Effector memory CD4-positive, alpha-beta T cell (primary cell): ENCODE data around the gene ABCC4.
"Not testable (repeated sequence)": the region's sequence is repeated elsewhere in the genome, so short reads cannot be mapped to it uniquely, and the experiment has no call there.

Source experiments
- DNase-seq, 3 donors: peaks; one replicate each; pipeline ENCODE4 v3.0.0-alpha.2; 2020
- H3K27ac ChIP-seq: 2 replicates; pipeline ENCODE4 v1.7.0; 2013; ENCODE audit warnings: mild to moderate bottlenecking, low read length, moderate library complexity; ENCODE audit not compliant: insufficient read depth, poor library complexity, severe bottlenecking
- H3K27me3 ChIP-seq: replicated peaks from 2 replicates; pipeline ENCODE4 v1.7.0; 2013; ENCODE audit warnings: mild to moderate bottlenecking, low read length; ENCODE audit not compliant: insufficient read depth, control insufficient read depth, poor library complexity, severe bottlenecking
- H3K36me3 ChIP-seq: 2 replicates; pipeline ENCODE4 v1.7.0; 2013; ENCODE audit warnings: mild to moderate bottlenecking, low read length, moderate library complexity; ENCODE audit not compliant: control insufficient read depth, insufficient read depth
- H3K4me1 ChIP-seq: 2 replicates; pipeline ENCODE4 v1.7.0; 2013; ENCODE audit warnings: low read length, mild to moderate bottlenecking; ENCODE audit not compliant: control insufficient read depth, insufficient read depth, poor library complexity, severe bottlenecking
- H3K4me3 ChIP-seq: 2 replicates; pipeline ENCODE4 v1.7.0; 2013; ENCODE audit warnings: low read length, low read depth, mild to moderate bottlenecking; ENCODE audit not compliant: insufficient read depth, poor library complexity, severe bottlenecking
- H3K9me3 ChIP-seq: 2 replicates; pipeline ENCODE4 v1.7.0; 2013; ENCODE audit warnings: mild to moderate bottlenecking, low read length, moderate library complexity; ENCODE audit not compliant: control insufficient read depth

The ABCC4 gene

DNA sequence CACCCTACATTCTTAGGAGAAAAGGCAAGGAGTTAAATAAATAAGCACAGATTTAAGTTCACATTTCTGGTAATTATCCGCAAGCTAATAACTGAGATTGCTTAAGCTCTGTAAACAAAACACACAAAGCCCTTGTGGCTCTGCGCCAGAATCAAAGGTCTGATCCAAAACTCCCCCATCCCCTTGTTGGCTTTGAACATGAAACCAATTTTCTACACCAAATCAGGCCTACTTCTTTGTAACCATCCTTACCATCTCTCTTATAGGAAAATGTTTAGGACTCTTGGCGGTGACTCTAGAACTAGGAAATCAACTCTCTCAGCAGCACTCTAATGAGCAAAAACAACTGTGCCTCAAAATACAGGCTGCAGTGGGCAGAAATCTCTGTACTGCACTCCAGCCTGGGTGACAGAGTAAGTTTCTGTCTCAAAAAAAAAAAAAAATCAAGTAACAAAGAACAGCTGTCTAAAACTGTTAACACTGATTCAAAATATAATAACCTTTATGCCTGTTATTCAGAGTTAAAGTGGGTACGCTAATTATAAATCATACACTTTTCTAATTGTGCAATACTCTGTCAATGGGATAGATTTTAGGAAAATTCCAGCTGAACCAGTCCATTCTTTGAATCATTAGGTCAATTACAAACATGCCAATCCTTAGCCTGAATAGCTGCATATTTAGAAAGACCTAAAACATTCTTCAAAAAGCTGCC, 25.8 kb downstream of the ABCC4 start:
- Histone ChIP-seq H3K4me1 (no peaks in the 10 kb centered on the region), H3K27me3 (no peaks in the 10 kb centered on the region), H3K4me3 (no peak overlapping the region), H3K9me3 (no peaks in the 10 kb centered on the region), H3K36me3 (no peaks in the 10 kb centered on the region), H3K27ac (no peak overlapping the region)
- no peak for DNase-seq

DNA sequence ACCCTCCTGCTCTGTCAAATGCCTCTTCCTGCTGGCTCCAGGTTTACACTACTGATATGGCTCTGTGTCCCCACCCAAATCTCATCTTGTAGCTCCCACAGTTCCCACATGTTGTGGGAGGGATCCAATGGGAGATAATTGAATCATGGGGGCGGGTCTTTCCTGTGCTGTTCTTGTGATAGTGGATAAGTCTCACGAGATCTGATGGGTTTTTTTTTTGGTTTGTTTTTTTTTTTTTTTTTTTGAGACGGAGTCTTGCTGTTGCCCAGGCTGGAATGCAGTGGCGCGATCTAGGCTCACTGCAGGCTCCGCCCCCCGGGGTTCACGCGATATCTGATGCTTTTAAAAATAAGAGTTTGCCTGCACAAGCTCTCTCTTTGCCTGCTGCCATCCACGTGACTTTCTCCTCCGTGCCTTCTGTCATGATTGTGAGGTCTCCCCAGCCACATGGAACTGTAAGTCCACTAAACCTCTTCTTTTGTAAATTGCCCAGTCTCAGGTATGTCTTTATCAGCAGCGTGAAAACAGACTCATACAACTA, 27.6 kb downstream of the ABCC4 start:
- H3K36me3 ChIP-seq, H3K4me3 ChIP-seq, H3K27ac ChIP-seq, DNase-seq, H3K4me1 ChIP-seq, H3K9me3 ChIP-seq, H3K27me3 ChIP-seq: not testable (repeated sequence)

DNA sequence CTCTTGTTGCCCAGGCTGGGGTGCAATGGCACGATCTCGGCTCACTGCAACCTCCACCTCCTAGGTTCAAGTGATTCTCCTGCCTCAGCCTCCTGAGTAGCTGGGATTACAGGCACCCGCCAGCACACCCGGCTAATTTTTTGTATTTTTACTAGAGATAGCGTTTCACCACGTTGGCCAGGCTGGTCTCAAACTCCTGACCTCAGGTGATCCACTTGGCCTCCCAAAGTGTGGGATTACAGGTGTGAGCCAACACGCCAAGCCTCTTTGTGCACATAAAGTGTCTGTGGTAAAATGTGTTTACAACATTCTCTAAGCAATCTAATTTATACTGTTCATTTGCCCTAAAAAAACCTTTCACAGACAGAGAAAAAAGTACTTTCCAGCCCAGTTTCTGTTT, 29.2 kb downstream of the ABCC4 start:
- not testable (repeated sequence) for H3K27me3 ChIP-seq, H3K4me1 ChIP-seq, H3K4me3 ChIP-seq, H3K9me3 ChIP-seq, H3K36me3 ChIP-seq, H3K27ac ChIP-seq, DNase-seq

DNA sequence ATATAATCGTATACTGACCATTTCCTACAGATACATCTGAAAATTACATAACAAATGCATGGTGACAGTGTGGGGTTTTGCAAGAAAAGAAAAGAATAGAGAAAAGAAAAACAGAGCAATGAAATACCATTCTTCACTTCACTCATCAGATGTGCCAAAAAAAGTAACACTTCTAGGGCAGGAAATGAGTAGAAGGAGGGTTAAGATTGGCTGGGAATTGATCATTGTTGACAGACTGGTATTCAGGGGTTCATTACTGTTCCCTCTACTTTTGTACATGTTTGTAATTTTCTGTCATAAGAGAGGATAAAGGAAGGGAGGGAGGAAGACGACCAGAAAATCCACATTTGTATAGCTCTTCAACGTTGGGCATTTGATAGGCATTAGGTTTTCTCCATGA, 31.5 kb downstream of the ABCC4 start:
- Histone ChIP-seq H3K27ac (no peak overlapping the region), H3K36me3 (no peaks in the 10 kb centered on the region), H3K27me3 (no peaks in the 10 kb centered on the region), H3K9me3 (no peaks in the 10 kb centered on the region), H3K4me1 (no peaks in the 10 kb centered on the region), H3K4me3 (no peak overlapping the region)
- DNase-seq, result no peak

DNA sequence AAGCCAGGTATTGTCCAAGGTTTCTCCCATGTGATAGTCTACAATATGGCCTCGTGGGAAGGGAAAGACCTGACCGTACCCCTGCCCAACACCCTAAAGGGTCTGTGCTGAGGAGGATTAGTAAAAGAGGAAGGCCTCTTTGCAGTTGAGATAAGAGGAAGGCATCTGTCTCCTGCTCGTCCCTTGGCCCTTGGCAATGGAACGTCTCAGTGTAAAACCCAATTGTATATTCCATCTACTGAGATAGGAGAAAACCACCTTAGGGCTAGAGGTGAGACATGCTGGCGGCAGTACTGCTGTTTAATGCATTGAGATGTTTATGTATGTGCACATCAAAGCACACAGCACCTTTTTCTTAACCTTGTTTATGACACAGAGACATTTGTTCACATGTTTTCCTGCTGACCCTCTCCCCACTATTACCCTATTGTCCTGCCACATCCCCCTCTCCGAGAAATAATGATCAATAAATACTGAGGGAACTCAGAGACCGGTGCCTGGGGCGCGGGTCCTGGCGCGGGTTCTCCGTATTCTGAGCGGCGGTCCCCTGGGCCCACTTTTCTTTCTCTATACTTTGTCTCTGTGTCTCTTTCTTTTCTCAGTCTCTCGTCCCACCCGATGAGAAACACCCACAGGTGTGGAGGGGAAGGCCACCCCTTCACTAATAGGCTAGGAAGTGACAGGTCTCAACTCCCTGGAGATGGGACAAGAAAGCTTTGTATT, 32.7 kb downstream of the ABCC4 start:
- not testable (repeated sequence) for H3K4me3 ChIP-seq, H3K27ac ChIP-seq, DNase-seq, H3K9me3 ChIP-seq, H3K4me1 ChIP-seq, H3K27me3 ChIP-seq, H3K36me3 ChIP-seq

DNA sequence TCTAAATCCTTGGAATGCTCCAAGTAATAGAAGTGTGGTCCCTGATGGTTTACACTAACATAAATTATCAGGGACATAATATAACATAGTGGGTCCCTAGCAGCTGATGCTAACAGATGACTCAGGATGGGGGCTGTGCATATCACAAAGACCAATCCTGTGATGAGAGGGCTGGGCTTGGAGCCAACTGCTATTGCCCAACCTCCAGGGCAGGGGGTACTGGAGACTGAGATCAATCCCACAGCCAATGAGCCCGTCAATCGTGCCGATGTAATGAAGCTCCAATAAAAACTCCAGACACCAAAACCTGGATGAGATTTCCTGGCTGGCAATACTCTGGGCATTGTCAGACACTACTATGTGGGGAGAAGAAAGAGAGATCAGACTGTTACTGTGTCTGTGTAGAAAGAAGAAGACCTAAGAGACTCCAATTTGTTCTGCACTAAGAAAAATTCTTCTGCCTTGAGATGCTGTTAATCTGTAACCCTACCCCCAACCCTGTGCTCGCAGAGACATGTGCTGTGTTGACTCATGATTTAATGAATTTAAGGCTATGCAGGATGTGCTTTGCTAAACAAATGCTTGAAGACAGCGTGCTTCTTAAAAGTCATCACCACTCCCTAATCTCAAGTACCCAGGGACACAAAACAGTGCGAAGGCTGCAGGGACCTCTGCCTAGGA, 33.4 kb downstream of the ABCC4 start:
- no peaks in the 10 kb centered on the region for H3K36me3 ChIP-seq
- no peak for DNase-seq
- no peak overlapping the region for H3K27ac ChIP-seq
- no peak overlapping the region for H3K4me3 ChIP-seq
- H3K27me3 ChIP-seq, result no peaks in the 10 kb centered on the region
- no peaks in the 10 kb centered on the region for H3K4me1 ChIP-seq
- no peaks in the 10 kb centered on the region for H3K9me3 ChIP-seq

DNA sequence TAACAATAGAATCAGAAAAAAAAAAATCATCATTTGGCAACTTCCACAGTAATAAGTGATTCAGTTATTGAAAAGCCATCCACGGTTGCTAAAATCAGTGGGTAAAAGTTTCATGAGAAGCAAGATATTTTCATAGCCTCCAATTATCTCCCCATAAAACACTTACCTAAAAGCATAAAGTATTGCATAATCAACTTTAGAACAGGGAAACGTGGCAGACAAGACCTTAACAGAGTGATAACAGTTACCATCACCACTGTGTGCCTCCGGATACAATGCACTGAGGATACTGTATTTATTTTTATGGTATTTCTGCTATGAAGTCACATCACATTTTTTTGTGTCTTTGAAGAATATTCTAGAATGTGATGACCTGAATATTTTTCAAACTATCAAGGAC, 37.0 kb downstream of the ABCC4 start:
- no peak overlapping the region for H3K27ac ChIP-seq
- DNase-seq, result no peak
- H3K4me1 ChIP-seq, result no peaks in the 10 kb centered on the region
- H3K27me3 ChIP-seq, result no peaks in the 10 kb centered on the region
- H3K9me3 ChIP-seq, result no peaks in the 10 kb centered on the region
- H3K4me3 ChIP-seq, result no peak overlapping the region
- H3K36me3 ChIP-seq, result no peaks in the 10 kb centered on the region

DNA sequence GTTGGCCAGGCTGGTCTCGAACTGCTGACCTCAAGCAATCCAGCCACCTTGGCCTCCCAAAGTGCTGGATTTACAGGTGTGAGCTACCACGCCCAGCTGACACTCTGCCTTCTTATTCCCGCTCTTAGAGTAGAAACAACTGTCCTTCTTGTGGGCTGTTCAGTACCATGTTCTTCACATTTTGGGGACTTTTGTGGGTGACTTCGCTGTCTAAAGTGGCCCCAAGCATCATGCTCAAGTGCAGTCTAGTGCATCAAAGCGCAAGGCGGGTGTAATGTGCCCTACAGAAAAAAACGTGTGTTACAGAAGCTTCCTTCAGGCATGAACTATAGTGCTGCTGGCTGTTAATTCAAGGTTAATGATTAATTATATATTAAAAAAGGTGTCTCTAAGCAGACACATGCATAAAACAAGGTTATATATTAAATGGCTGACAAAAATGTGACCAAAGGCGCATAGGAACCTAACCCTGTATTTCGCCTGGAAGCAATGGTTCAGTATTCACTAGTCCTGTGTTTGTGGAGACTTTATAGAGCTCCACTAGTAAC, 38.3 kb downstream of the ABCC4 start:
- H3K4me1 ChIP-seq, result no peaks in the 10 kb centered on the region
- H3K36me3 ChIP-seq, result no peaks in the 10 kb centered on the region
- no peak overlapping the region for H3K4me3 ChIP-seq
- DNase-seq, result no peak
- no peaks in the 10 kb centered on the region for H3K9me3 ChIP-seq
- no peaks in the 10 kb centered on the region for H3K27me3 ChIP-seq
- H3K27ac ChIP-seq, result no peak overlapping the region

DNA sequence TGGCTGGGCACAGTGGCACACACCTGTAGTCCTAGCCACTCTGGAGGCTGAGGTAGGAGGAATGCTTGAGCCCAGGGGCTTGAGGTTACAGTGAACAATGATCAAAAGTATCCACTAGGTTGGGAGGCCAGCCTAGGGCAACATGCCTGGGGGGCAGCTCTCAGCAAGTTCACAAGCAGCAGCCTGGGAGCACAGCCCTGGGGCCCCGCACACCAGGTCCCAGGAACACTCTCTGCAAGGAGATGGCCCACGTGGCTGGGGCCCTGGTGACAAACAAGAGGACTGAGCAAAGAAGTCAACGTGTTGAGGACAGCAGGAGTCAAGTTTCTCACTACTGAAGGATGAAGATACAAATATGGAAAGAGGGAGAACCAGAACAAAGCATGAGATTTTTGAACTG, 39.3 kb downstream of the ABCC4 start:
- Histone ChIP-seq H3K36me3 (no peaks in the 10 kb centered on the region), H3K27me3 (no peaks in the 10 kb centered on the region), H3K4me1 (no peaks in the 10 kb centered on the region), H3K9me3 (no peaks in the 10 kb centered on the region), H3K27ac (no peak overlapping the region), H3K4me3 (no peak overlapping the region)
- DNase-seq, result no peak
